GM10266 (cell line): ENCODE results near the gene MROH8.

Experiments used
- DNase-seq: peaks from one replicate; pipeline ENCODE4 v3.0.0; 2012; ENCODE audit errors: extremely low spot score
- TF ChIP-seq, protein P1 (sequence below): IDR thresholded peaks from 2 replicates; pipeline ENCODE4 v1.5.1; 2012; ENCODE audit warnings: mild to moderate bottlenecking, low read depth; ENCODE audit not compliant: control insufficient read depth, insufficient read depth; ENCODE audit errors: missing control alignments

The MROH8 gene

DNA sequence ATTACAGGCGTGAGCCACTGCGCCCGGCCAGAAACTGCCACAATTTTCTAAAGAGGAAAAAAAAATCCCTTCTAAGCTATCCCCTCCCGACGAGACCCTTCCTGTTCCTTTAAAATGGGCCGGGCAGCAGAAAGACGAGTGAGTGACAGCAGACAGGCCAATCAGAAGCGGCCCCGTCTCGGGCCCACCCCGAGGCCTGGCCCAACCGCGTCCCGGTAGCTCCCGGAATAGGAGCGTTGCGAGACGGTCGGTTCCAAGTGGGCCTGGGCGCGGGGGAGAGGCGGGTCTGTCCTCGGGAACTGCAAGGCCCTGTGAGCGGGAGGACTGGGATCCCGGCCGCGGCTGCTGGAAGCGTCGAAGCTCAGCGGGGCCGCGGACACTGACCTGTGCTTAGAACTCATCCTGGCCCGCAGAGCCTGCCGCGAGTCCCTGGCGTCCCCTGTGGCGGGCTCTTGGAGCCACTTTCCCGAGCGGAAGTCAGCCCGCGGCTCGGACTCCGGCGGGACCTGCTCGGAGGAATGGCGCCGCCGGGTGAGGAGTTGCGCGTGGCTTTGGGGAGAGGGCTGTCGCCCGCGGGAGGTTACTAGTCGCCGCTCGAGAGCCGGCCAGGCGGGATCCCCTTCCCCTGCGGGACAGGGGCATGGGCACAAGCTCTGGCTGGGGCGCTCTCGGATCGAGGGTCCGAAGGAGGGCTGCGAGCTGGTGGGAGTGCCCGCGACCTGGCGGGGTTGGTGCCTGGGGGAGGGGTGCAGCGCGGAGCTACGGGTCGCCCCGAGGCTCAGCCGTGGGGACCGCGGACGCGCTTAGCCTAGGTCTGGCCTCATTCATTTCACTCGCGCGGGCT is at the start of gene MROH8, which contains the start of gene RPN2:
MROH8 (minus strand) TSS at position 710 of the 844 bp plus-strand sequence.
RPN2 (plus strand) TSS at position 492 of the 844 bp plus-strand sequence; CDS start at position 519, 27 bp downstream.
- DNase-seq, result peak; percentile 94
- TF ChIP-seq, protein P1, sequence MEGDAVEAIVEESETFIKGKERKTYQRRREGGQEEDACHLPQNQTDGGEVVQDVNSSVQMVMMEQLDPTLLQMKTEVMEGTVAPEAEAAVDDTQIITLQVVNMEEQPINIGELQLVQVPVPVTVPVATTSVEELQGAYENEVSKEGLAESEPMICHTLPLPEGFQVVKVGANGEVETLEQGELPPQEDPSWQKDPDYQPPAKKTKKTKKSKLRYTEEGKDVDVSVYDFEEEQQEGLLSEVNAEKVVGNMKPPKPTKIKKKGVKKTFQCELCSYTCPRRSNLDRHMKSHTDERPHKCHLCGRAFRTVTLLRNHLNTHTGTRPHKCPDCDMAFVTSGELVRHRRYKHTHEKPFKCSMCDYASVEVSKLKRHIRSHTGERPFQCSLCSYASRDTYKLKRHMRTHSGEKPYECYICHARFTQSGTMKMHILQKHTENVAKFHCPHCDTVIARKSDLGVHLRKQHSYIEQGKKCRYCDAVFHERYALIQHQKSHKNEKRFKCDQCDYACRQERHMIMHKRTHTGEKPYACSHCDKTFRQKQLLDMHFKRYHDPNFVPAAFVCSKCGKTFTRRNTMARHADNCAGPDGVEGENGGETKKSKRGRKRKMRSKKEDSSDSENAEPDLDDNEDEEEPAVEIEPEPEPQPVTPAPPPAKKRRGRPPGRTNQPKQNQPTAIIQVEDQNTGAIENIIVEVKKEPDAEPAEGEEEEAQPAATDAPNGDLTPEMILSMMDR, result no peak

DNA sequence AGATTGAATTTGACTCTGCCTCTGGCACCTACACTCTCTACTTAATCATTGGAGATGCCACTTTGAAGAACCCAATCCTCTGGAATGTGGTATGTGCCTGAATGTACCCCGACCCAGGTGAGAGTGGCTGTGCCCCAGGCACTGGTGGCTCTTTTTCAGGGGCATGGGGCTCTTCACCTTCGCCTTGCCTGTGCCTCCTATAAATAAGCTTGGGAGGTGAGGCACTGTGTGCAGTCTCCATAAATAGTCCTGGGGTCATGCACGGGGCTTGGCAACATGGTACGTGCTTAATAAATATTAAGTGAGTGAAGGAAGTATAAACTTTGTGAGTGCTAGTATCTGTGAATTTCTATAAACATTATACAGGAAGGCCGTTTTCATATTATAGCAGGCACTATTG is 49.3 kb upstream of the MROH8 start:
- DNase-seq, result no peak
- TF ChIP-seq, protein P1, result no peak

DNA sequence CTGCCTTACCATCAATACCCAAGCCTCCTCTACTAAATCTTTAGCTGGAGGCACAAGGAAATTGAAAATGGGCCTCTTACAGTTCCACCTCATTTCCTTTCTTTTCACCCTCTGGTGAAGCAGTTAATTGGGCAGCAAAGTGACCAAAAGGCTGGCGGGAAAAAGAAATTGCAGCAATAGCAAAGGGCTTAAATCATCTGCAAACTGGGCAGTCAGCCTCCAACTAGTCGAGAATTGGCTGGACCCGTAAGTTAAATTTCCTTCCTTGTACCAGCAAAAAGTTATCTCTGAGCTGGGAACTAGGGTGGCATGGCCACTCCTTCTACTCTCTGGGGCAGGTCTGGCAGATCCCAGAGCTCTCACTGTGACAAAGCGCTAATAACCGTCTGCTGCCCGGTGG is 48.7 kb upstream of the MROH8 start:
- TF ChIP-seq, protein P1, result no peak
- DNase-seq, result no peak

DNA sequence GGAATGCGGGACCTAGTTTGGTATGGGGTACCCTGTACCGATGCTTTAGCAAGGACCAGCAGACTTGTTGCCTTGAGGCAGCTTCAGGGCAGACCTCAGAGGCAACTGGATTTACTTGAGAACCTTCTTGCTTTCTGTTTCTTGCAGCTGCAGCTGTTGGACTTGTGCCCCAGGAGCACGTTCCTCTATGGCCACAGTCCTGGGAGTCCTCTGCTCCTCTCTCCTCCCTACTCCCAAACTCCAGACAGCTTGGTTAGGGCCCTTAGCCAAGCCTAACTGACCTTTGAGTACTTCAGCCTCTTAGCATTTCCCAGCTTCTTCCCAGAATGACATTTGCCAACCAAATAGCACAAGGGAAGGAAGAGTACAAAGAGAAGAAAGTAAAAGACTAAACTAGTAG is 47.5 kb upstream of the MROH8 start:
- TF ChIP-seq, protein P1, result no peak
- no peak for DNase-seq

DNA sequence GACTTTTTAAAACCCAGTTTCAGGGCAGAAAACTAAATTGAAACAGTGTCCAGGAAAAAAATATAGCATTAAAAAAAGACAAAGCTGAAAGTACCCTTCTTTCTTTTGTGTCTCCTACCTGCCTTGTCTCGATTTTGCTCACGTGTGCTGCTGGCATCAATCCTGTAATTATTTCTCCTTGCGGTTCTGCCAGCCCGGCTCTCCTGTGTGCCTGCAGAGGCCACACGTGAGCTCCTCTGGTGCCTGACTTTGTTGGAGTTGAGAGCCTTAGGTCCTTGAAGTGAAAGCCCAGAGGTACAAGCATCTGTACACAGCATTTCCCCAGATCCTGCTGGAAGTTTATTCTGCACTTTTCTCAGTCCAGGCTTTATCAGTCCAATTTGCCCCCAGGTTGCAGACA is 45.8 kb upstream of the MROH8 start:
- TF ChIP-seq, protein P1, result no peak
- no peak for DNase-seq

DNA sequence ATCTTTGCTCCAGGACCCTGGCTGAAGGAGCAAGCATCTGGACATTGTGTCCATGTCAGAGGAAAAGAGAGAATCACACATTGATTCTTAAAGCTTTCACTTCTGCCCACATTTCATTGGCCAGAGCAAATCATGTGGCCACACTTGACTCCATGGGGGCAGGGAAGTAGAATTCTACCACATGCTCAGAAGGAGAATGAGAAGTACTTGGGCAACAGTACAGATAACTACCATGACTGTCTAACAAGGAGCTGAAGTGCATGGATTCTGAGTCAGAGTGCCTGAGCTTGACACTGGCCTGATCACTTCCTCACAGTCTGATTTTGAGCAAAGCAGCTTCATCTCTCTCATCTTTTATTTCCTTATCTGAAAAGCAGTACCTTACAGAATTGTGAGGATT is 43.7 kb upstream of the MROH8 start:
- peak; percentile 18 for DNase-seq
- TF ChIP-seq, protein P1, result no peak

DNA sequence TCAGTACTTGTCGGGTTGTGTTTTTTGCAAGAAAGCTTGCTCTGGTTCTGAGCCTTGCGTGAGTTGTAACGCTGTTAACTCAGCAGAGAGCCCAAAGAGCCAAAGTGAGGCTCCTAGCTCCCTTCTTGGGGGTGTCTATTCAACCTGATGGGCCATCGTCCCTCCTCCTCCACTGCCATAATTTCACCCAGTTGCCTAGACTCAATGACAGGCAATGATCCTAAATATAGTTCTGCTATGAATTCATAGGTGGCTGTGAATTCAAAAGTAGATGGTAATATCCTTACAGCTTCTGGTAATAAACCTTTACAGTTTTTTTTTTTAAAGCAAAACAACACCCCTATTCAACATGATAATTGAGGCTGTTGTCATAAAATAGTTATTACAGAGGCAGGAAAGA is 42.7 kb upstream of the MROH8 start:
- TF ChIP-seq, protein P1, result no peak
- DNase-seq, result no peak
